IPS-11a (cell line): ENCODE results near the gene MED10.

Experiments
- H3K4me3 ChIP-seq: one replicate; pipeline ENCODE4 v1.5.1; 2013; ENCODE audit warnings: low read depth, low read length, control low read depth

The MED10 gene

GRCh38 chr5:6399980-6400910, 21.9 kb upstream of the MED10 start:
- no peak overlapping the region for H3K4me3 ChIP-seq

- no peak overlapping the region for H3K4me3 ChIP-seq
Observed at GRCh38 chr5:6398570-6399230, 20.4 kb upstream of the MED10 start.

- no peak overlapping the region for H3K4me3 ChIP-seq
Observed at GRCh38 chr5:6397536-6398269, 19.4 kb upstream of the MED10 start.

DNA sequence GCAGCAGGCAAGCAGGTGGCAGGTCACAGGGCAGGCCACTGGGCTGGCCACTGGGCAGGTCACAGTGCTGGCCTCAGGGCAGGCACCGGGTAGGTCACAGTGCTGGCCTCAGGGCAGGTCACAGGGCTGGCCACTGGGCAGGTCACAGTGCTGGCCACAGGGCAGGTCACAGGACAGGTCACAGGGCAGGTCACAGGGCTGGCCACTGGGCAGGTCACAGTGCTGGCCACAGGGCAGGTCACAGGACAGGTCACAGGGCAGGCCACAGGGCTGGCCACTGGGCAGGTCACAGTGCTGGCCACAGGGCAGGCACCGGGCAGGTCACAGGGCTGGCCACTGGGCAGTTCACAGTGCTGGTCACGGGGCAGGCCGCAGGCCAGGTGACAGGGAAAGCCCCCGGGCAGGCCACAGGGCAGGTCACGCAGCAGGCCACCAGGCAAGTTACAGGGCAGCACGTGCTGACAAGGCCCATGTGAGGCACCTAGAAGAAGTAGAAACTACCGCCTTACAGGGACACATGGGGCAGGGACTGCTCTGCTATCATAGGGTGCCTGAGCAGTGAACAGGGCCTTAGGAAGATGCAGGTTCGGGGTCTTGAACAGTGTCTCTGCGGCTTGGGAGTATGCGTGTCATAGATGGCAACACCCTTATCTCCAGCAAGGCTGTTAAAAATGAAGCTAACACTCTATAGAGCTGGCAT, 18.6 kb upstream of the MED10 start:
- no peak overlapping the region for H3K4me3 ChIP-seq

- H3K4me3 ChIP-seq = no peak overlapping the region
Observed at GRCh38 chr5:6396043-6396442, 17.7 kb upstream of the MED10 start.

DNA sequence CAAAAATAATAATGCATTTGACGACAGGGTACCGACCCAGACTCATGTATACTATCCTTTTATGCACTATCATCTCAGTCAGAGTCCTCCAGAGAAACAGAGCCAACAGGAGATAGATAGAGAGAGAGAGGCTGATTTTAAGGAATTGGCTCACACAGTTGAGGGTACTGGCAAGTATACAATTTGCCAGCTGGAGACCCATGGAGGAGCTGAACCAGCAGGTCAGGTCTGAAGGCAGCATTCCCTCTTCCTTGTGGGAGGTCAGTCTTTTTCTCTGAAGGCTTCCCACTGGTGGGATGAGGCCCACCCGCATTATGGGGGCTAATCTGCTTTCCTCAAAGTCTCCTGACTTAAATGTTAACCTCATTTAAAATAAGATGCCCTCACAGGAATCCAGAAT, 17.3 kb upstream of the MED10 start:
- no peak overlapping the region for H3K4me3 ChIP-seq

DNA sequence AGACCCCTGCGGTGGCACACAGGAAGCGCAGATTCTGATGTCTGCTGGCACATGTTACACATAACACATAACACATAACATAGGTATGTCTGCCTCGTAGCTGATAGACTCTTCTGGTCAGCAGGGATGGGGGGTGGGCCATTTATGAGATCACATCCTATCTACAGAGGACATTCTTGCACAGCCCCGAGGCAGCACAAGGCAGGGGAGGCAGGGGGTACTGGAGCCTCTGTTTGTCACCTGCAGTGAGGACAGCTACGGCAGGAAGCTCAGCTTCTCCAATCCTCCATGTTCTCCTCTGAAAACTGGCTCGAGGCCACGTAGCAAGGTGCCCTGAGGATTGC, 16.7 kb upstream of the MED10 start:
- H3K4me3 ChIP-seq = no peak overlapping the region

- no peak overlapping the region for H3K4me3 ChIP-seq
Observed at GRCh38 chr5:6394429-6395101, 16.2 kb upstream of the MED10 start.

DNA sequence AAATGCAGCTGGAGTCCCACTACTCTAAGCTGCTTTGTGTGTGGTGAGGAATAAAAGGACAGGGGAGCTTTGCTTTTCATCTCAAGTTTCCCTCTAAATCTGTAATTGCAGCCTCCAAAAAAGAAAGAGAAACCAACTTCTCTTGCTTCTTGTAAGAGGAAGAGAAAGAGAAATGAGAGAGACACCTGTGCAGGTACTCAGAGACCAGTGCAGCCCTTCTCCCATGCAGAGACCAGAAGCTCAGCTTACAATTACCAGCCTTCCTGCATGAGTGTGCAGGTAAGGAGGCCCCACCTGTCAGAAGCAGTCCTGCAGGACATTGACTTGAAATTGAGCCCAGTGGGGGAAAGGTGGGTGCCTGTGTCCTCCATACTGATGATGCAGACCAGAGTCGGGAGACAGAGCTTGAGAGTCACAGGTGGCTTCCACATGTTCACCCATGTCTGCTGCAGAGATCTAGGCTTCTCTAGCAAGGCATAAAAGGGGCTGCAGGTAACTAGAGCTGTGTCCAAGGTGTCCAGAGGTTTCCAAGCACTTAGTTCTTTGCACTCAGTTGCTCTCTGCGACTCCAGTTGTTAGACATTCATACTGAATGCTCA, 15.3 kb upstream of the MED10 start:
- no peak overlapping the region for H3K4me3 ChIP-seq

- H3K4me3 ChIP-seq = no peak overlapping the region
Observed at GRCh38 chr5:6392561-6392960, 14.2 kb upstream of the MED10 start.

GRCh38 chr5:6391151-6391550, 12.8 kb upstream of the MED10 start:
- no peak overlapping the region for H3K4me3 ChIP-seq

DNA sequence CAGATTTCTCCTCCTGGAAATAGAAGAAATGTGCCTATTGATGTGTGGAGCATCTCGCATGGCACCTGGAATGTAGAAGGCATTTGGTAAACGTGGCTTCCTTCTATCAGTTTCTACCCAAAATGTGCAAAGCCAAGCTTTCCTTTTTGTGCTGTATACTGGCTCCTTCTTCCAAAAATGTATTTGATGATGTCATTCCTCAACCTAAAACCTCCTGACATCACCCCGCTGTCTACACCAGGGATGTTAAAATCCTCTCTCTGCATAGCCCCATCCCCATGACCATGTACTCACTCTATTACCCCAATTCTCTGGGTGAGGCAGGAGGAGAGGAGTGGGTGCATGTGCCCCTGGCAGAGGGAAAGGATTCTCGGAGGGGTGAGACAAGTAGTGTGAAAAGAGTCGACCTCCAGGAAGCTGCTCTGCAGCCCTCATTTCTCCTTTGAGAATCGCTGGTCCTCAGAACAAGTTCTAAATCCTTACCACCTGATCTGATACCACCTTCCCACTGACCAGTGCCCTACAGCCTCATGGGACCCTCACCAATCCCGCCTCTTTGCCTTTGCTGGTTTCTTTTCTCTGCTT, 11.7 kb upstream of the MED10 start:
- H3K4me3 ChIP-seq = no peak overlapping the region

GRCh38 chr5:6389397-6389796, 11.1 kb upstream of the MED10 start:
- H3K4me3 ChIP-seq = no peak overlapping the region

DNA sequence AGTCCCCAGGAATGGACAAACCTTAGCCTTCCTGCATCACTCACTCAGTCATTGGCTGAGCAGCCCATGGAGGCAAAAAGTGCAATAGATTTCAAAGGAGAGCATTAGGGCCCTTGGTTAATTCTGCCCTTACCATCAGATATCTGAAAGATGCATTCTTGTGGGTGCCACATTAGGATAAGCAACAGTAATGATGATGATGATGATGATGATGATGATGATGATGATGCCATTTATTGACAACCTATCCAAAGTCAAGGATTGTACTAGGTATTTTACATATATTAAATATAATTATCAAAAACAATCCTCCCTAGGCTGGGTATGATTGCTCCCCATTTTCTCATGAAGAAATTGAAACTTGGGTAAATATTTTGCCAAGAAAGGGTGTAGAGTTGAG, 9.6 kb upstream of the MED10 start:
- H3K4me3 ChIP-seq = no peak overlapping the region

DNA sequence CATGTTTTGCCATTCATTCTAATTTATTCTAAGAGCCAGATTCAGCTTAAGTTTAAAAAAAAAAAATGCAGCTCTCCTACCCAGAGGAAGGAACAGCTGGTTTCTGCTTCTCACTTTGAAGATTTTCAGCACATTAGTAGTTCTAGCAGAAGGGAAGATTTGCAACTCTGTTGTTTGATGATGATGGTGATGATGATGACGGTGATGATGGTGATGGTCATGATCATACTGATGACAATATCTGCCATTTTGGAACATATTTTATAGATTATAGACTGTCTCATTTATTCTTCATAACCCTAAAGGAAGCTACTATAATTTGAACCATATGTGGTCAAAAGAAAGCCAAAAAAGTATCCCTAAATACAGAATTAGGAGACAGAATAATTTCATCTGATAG, 7.9 kb upstream of the MED10 start:
- no peak overlapping the region for H3K4me3 ChIP-seq

GRCh38 chr5:6384856-6385255, 6.5 kb upstream of the MED10 start:
- H3K4me3 ChIP-seq = no peak overlapping the region

- H3K4me3 ChIP-seq = no peak overlapping the region
Observed at GRCh38 chr5:6383376-6383775, 5.0 kb upstream of the MED10 start.

DNA sequence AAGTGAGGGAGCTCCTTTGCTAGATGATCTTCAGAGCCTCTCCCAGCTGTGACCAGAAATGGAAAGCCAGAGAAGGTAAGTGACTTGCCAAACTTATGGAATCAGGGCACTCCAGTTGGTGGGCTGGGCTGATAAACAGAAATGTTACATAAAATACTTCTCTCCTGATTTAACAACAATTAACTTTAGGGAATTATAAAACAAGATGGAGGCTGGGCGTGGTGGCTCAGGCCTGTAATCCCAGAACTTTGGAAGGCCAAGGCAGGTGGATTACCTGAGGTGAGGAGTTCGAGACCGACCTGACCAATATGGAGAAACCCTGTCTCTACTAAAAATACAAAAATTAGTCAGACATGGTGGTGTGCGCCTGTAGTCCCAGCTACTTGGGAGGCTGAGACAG, 899 bp upstream of the MED10 start:
- H3K4me3 ChIP-seq = no peak overlapping the region

DNA sequence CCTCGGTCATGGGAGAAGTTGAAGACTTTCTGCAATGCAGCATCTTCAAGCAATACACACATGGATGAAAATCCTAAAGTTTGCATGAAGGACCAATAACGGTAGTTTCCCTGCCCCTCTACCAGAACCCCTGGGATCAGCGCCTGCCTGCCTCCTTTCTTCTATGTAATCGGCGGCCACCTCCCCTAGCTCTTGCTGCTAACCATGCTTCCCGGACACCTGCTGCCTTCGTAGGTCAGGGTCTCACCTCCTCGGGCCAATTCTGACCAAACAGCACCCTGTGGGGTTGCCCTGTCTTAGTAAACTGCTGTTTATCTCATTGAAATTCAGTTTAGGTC, 388 bp upstream of the MED10 start:
- H3K4me3 ChIP-seq = peak overlapping the region; percentile 89

GRCh38 chr5:6377582-6377904, 804 bp downstream of the MED10 start:
- peak overlapping the region; percentile 89 for H3K4me3 ChIP-seq
